Karpas-422 (cell line): Measurements from ENCODE around the gene EPO. TPM values are rescaled to one million over a fixed set of nuclear protein-coding genes. Genes with fewer than 3 reads are reported as not detected.
"Not testable (repeated sequence)": the region's sequence is repeated elsewhere in the genome, so short reads cannot be mapped to it uniquely, and the experiment has no call there.

ENCODE experiments used
- DNase-seq: peaks from one replicate; pipeline ENCODE4 v3.0.0-alpha.2; 2015
- H2AFZ ChIP-seq: fragments of 200-600 bp; sonication (generic); 2 replicates; pipeline ENCODE4 v1.6.1; 2014; ENCODE audit warnings: antibody characterized with exemption, low read length, mixed read lengths
- H3K27ac ChIP-seq: fragments of 200-600 bp; sonication (generic); 2 replicates; pipeline ENCODE4 v1.5.1; 2014; ENCODE audit warnings: mild to moderate bottlenecking, low read length, moderate library complexity
- H3K27me3 ChIP-seq: fragments of 200-600 bp; sonication (generic); 2 replicates; pipeline ENCODE4 v1.6.1; 2014; ENCODE audit warnings: low read length, mixed read lengths
- H3K36me3 ChIP-seq: fragments of 200-600 bp; sonication (generic); 2 replicates; pipeline ENCODE4 v1.6.1; 2014; ENCODE audit warnings: low read length, mixed read lengths; ENCODE audit not compliant: insufficient read depth
- H3K4me1 ChIP-seq: fragments of 200-600 bp; sonication (generic); 2 replicates; pipeline ENCODE4 v1.6.1; 2014; ENCODE audit warnings: mild to moderate bottlenecking, low read length, mixed read lengths
- H3K4me2 ChIP-seq: fragments of 200-600 bp; sonication (generic); 2 replicates; pipeline ENCODE4 v1.6.1; 2014; ENCODE audit warnings: low read length, low read depth, mild to moderate bottlenecking; ENCODE audit not compliant: poor library complexity, severe bottlenecking
- H3K4me3 ChIP-seq: fragments of 200-600 bp; sonication (generic); 2 replicates; pipeline ENCODE4 v1.5.1; 2014; ENCODE audit warnings: mild to moderate bottlenecking, antibody characterized with exemption, low read length, mixed read lengths
- H3K79me2 ChIP-seq: fragments of 200-600 bp; sonication (generic); 2 replicates; pipeline ENCODE4 v1.6.1; 2014; ENCODE audit warnings: mild to moderate bottlenecking, low read length, mixed read lengths
- H3K9ac ChIP-seq: fragments of 200-600 bp; sonication (generic); 2 replicates; pipeline ENCODE4 v1.6.0; 2014; ENCODE audit warnings: low read length
- H3K9me2 ChIP-seq: fragments of 200-600 bp; sonication (generic), shearing (Covaris generic); replicated peaks from 2 replicates; pipeline ENCODE4 v1.6.0; 2014; ENCODE audit warnings: mild to moderate bottlenecking, low read length, moderate library complexity; ENCODE audit not compliant: insufficient read depth
- H3K9me3 ChIP-seq: fragments of 300-700, 200-600 bp; sonication (generic); 2 replicates; pipeline ENCODE4 v1.6.1; 2014; ENCODE audit warnings: low read length, mixed read lengths
- H4K20me1 ChIP-seq: fragments of 200-600 bp; sonication (generic); 2 replicates; pipeline ENCODE4 v1.6.1; 2014; ENCODE audit warnings: mild to moderate bottlenecking, antibody characterized with exemption, low read length, low read depth; ENCODE audit not compliant: insufficient read depth
- total RNA-seq: library from RNA; depleted of rRNA; stranded (reverse); fragments of >200 nt; shearing (Covaris generic); gene quantifications from 2 replicates; pipeline ENCODE4 v1.2.3, GENCODE V29; 2014; ENCODE audit warnings: low replicate concordance

Gene EPO
- total RNA-seq, 1 experiment from 2014 or later: not detected

- H3K4me3 ChIP-seq: peak overlapping the region; percentile 94
- no peak overlapping the region for H2AFZ ChIP-seq
- H3K4me2 ChIP-seq: peak overlapping the region; percentile 94
- DNase-seq: no peak
- peaks cover 37% of the 10 kb centered on the region for H4K20me1 ChIP-seq
- H3K9ac ChIP-seq: peak overlapping the region; percentile 86
- H3K9me2 ChIP-seq: no peaks in the 10 kb centered on the region
- no peaks in the 10 kb centered on the region for H3K9me3 ChIP-seq
- peaks cover 16% of the 10 kb centered on the region for H3K36me3 ChIP-seq
- H3K27me3 ChIP-seq: no peaks in the 10 kb centered on the region
- peaks cover 38% of the 10 kb centered on the region for H3K4me1 ChIP-seq
- H3K79me2 ChIP-seq: peaks cover 54% of the 10 kb centered on the region
- no peak overlapping the region for H3K27ac ChIP-seq
Measured at GRCh38 chr7:100692578-100692961, 27.7 kb upstream of the EPO start.

GRCh38 chr7:100693312-100694097, 26.8 kb upstream of the EPO start:
- peak; percentile 56 for DNase-seq
- H3K4me2 ChIP-seq: peak overlapping the region; percentile 94
- H3K79me2 ChIP-seq: peaks cover 51% of the 10 kb centered on the region
- peak overlapping the region; percentile 94 for H3K4me3 ChIP-seq
- peaks cover 7% of the 10 kb centered on the region for H3K36me3 ChIP-seq
- H3K9me3 ChIP-seq: no peaks in the 10 kb centered on the region
- peak overlapping the region; percentile 86 for H3K9ac ChIP-seq
- H3K9me2 ChIP-seq: no peaks in the 10 kb centered on the region
- peaks cover 38% of the 10 kb centered on the region for H3K4me1 ChIP-seq
- H3K27me3 ChIP-seq: no peaks in the 10 kb centered on the region
- peaks cover 34% of the 10 kb centered on the region for H4K20me1 ChIP-seq
- no peak overlapping the region for H2AFZ ChIP-seq
- 0 out of 2 replicates have a peak overlapping the region, but pooled peaks have one; percentile 1 for H3K27ac ChIP-seq

GRCh38 chr7:100694098-100694745, 26.0 kb upstream of the EPO start, which contains the start of gene GIGYF1:
Gene GIGYF1 (minus strand): TSS chr7:100694250. CDS start chr7:100688238, 6,012 bp downstream.
- peaks cover 4% of the 10 kb centered on the region; the same call in 1 of the 2 replicates for H3K36me3 ChIP-seq
- H3K9me2 ChIP-seq: no peaks in the 10 kb centered on the region
- H3K27me3 ChIP-seq: no peaks in the 10 kb centered on the region
- H2AFZ ChIP-seq: peak within 1 kb of the TSS; percentile 81; the same call in 1 of the 2 replicates
- no peaks in the 10 kb centered on the region for H3K9me3 ChIP-seq
- H4K20me1 ChIP-seq: peaks cover 27% of the 10 kb centered on the region
- H3K9ac ChIP-seq: peak within 1 kb of the TSS; percentile 86
- peak within 1 kb of the TSS; percentile 94 for H3K4me3 ChIP-seq
- H3K27ac ChIP-seq: 0 out of 2 replicates have a peak within 1 kb of the TSS, but pooled peaks have one; percentile 1
- H3K4me2 ChIP-seq: peak within 1 kb of the TSS; percentile 94
- peaks cover 44% of the 10 kb centered on the region for H3K79me2 ChIP-seq
- H3K4me1 ChIP-seq: peaks cover 38% of the 10 kb centered on the region
- DNase-seq: peak; percentile 85

- no peak overlapping the region for H3K4me2 ChIP-seq
- no peaks in the 10 kb centered on the region for H3K27me3 ChIP-seq
- H2AFZ ChIP-seq: no peak overlapping the region
- H3K79me2 ChIP-seq: peaks cover 25% of the 10 kb centered on the region
- peaks cover 2% of the 10 kb centered on the region; the same call in 1 of the 2 replicates for H3K36me3 ChIP-seq
- H3K4me3 ChIP-seq: no peak overlapping the region
- H3K27ac ChIP-seq: no peak overlapping the region
- no peaks in the 10 kb centered on the region for H3K9me2 ChIP-seq
- H3K9ac ChIP-seq: no peak overlapping the region
- H4K20me1 ChIP-seq: peaks cover 14% of the 10 kb centered on the region
- H3K4me1 ChIP-seq: peaks cover 34% of the 10 kb centered on the region
- DNase-seq: no peak
- H3K9me3 ChIP-seq: no peaks in the 10 kb centered on the region
Measured at GRCh38 chr7:100696123-100696521, 24.1 kb upstream of the EPO start.

GRCh38 chr7:100699018-100699417, 21.2 kb upstream of the EPO start:
- Histone ChIP-seq H4K20me1 (no peaks in the 10 kb centered on the region), H3K9me3 (no peaks in the 10 kb centered on the region), H3K79me2 (no peaks in the 10 kb centered on the region), H3K27me3 (no peaks in the 10 kb centered on the region), H3K4me1 (peaks cover 16% of the 10 kb centered on the region), H3K36me3 (no peaks in the 10 kb centered on the region), H3K4me2 (no peak overlapping the region), H2AFZ (no peak overlapping the region), H3K9ac (no peak overlapping the region), H3K27ac (no peak overlapping the region), H3K9me2 (no peaks in the 10 kb centered on the region), H3K4me3 (no peak overlapping the region)
- no peak for DNase-seq

GRCh38 chr7:100701089-100701488, 19.2 kb upstream of the EPO start:
- H3K27me3 ChIP-seq, H3K4me3 ChIP-seq, H3K4me2 ChIP-seq, H3K36me3 ChIP-seq, H3K9me3 ChIP-seq, DNase-seq, H3K9me2 ChIP-seq, H3K79me2 ChIP-seq, H3K9ac ChIP-seq, H3K27ac ChIP-seq, H2AFZ ChIP-seq, H4K20me1 ChIP-seq, H3K4me1 ChIP-seq: not testable (repeated sequence)

GRCh38 chr7:100705320-100705752, 14.9 kb upstream of the EPO start:
- peak; percentile 91 for DNase-seq
- Histone ChIP-seq H3K36me3 (peaks cover 7% of the 10 kb centered on the region; the same call in 1 of the 2 replicates), H3K9ac (peak overlapping the region; percentile 100), H3K9me2 (no peaks in the 10 kb centered on the region), H3K4me2 (peak overlapping the region; percentile 95), H3K27ac (peak overlapping the region; percentile 72), H3K27me3 (no peaks in the 10 kb centered on the region), H3K79me2 (peaks cover 22% of the 10 kb centered on the region), H3K4me3 (peak overlapping the region; percentile 100), H2AFZ (peak overlapping the region; percentile 72), H3K9me3 (no peaks in the 10 kb centered on the region), H3K4me1 (peaks cover 20% of the 10 kb centered on the region), H4K20me1 (peaks cover 9% of the 10 kb centered on the region; the same call in 1 of the 2 replicates)
